ENCODE results near the gene ROM1. TPM values are rescaled to one million over a fixed set of nuclear protein-coding genes. Genes with fewer than 3 reads are reported as not detected.
"Not testable (repeated sequence)": the region's sequence is repeated elsewhere in the genome, so short reads cannot be mapped to it uniquely, and the experiment has no call there.

The ROM1 gene
- total RNA-seq, 1 experiment from 2014 or later, result 0.94 TPM

- TF ChIP-seq ZNF416 (CRISPR knock-in tag; IDR thresholded peaks at IDR 0.05) (no peak), ERG (CRISPR knock-in tag; IDR thresholded peaks at IDR 0.05) (no peak), RELA (CRISPR knock-in tag; IDR thresholded peaks at IDR 0.05; ENCODE audit: borderline replicate concordance) (no peak), AR (CRISPR knock-in tag; IDR thresholded peaks at IDR 0.05) (no peak), RORB (CRISPR knock-in tag; IDR thresholded peaks at IDR 0.05) (no peak), ETV6 (CRISPR knock-in tag; IDR thresholded peaks at IDR 0.05) (no peak), PREB (CRISPR knock-in tag; IDR thresholded peaks at IDR 0.05; ENCODE audit: borderline replicate concordance) (no peak), NR3C1 (CRISPR knock-in tag; conservative IDR thresholded peaks at IDR 0.05; ENCODE audit: low read depth) (no peak), ZBTB43 (CRISPR knock-in tag; IDR thresholded peaks at IDR 0.05) (no peak), MYBL2 (CRISPR knock-in tag; IDR thresholded peaks at IDR 0.05) (no peak), FOXK1 (CRISPR knock-in tag; IDR thresholded peaks at IDR 0.05) (no peak), ELF4 (CRISPR knock-in tag; IDR thresholded peaks at IDR 0.05; ENCODE audit: low read depth) (no peak)
- TF ChIP-seq, protein P1, sequence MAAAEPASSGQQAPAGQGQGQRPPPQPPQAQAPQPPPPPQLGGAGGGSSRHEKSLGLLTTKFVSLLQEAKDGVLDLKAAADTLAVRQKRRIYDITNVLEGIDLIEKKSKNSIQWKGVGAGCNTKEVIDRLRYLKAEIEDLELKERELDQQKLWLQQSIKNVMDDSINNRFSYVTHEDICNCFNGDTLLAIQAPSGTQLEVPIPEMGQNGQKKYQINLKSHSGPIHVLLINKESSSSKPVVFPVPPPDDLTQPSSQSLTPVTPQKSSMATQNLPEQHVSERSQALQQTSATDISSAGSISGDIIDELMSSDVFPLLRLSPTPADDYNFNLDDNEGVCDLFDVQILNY (CRISPR knock-in tag; IDR thresholded peaks at IDR 0.05), result no peak
These were observed 33.8 kb upstream of the ROM1 start (continued) for GRCh38 chr11:62579252-62579651.

DNA sequence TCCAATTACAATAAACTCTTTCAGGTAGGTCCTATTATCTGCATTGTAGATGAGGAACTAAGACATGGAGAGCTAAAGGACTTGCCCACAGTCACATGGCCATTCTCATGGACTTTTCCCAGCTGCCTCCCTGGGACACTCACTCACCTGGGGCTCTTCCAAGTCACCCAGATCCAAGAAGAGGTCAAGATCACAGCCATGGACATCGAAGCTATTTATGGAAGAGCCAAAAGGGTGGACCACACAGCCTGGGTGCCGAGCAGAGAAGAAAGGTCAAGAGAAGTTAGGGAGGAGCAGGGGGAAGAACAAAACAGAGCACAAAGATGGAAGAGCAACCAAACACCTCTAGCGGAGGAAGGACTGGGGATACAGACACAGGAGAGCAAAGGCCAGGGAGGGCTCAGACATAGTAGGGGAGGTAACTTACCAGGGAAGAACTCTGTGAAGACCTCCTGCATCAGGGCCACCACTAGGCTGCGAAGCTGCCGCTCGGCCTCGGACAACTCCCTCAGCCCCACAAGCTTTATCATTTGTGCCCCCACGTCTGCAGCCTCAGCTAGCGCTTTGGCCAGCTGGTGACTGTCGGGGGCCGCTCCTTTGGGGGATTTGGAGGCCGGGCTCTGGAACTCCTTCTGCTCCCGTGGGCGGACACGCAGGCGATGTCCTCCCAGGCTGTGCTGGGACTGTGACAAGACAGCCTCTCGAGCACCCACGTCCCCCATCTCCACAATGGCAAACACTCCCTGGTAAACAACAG, 31.9 kb upstream of the ROM1 start:
- POLR2A ChIA-PET, result interaction anchor here (0.5 kb wide), 1 partner anchor 227 kb away, joined by 4 read pairs; no protein-coding TSS in a partner anchor
- no peaks in the 10 kb centered on the region for H3K9me3 Mint-ChIP-seq
- no peaks in the 10 kb centered on the region for H3K4me1 Mint-ChIP-seq
- H3K4me3 Mint-ChIP-seq, result no peak overlapping the region
- no peaks in the 10 kb centered on the region for H3K27me3 Mint-ChIP-seq (ENCODE audit: low read depth)
- ATAC-seq (no peak), DNase-seq (ENCODE audit: low spot score) (no peak)
- H3K36me3 Mint-ChIP-seq, result peaks cover 46% of the 10 kb centered on the region
- TF ChIP-seq HMGA2 (CRISPR knock-in tag; IDR thresholded peaks at IDR 0.05) (no peak), SOX15 (CRISPR knock-in tag; IDR thresholded peaks at IDR 0.05) (no peak), ATF1 (CRISPR knock-in tag; IDR thresholded peaks at IDR 0.05) (no peak), ZNF671 (CRISPR knock-in tag; IDR thresholded peaks at IDR 0.05) (no peak), NR1H2 (CRISPR knock-in tag; IDR thresholded peaks at IDR 0.05) (no peak), USF2 (CRISPR knock-in tag; IDR thresholded peaks at IDR 0.05) (no peak), FOXJ3 (CRISPR knock-in tag; IDR thresholded peaks at IDR 0.05; ENCODE audit: borderline replicate concordance) (no peak)
- TF ChIP-seq, protein P2, sequence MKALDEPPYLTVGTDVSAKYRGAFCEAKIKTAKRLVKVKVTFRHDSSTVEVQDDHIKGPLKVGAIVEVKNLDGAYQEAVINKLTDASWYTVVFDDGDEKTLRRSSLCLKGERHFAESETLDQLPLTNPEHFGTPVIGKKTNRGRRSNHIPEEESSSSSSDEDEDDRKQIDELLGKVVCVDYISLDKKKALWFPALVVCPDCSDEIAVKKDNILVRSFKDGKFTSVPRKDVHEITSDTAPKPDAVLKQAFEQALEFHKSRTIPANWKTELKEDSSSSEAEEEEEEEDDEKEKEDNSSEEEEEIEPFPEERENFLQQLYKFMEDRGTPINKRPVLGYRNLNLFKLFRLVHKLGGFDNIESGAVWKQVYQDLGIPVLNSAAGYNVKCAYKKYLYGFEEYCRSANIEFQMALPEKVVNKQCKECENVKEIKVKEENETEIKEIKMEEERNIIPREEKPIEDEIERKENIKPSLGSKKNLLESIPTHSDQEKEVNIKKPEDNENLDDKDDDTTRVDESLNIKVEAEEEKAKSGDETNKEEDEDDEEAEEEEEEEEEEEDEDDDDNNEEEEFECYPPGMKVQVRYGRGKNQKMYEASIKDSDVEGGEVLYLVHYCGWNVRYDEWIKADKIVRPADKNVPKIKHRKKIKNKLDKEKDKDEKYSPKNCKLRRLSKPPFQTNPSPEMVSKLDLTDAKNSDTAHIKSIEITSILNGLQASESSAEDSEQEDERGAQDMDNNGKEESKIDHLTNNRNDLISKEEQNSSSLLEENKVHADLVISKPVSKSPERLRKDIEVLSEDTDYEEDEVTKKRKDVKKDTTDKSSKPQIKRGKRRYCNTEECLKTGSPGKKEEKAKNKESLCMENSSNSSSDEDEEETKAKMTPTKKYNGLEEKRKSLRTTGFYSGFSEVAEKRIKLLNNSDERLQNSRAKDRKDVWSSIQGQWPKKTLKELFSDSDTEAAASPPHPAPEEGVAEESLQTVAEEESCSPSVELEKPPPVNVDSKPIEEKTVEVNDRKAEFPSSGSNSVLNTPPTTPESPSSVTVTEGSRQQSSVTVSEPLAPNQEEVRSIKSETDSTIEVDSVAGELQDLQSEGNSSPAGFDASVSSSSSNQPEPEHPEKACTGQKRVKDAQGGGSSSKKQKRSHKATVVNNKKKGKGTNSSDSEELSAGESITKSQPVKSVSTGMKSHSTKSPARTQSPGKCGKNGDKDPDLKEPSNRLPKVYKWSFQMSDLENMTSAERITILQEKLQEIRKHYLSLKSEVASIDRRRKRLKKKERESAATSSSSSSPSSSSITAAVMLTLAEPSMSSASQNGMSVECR (CRISPR knock-in tag; IDR thresholded peaks at IDR 0.05; ENCODE audit: borderline replicate concordance), result no peak
- no peak overlapping the region for H3K27ac Mint-ChIP-seq
- CTCF ChIA-PET, result no interaction called here

DNA sequence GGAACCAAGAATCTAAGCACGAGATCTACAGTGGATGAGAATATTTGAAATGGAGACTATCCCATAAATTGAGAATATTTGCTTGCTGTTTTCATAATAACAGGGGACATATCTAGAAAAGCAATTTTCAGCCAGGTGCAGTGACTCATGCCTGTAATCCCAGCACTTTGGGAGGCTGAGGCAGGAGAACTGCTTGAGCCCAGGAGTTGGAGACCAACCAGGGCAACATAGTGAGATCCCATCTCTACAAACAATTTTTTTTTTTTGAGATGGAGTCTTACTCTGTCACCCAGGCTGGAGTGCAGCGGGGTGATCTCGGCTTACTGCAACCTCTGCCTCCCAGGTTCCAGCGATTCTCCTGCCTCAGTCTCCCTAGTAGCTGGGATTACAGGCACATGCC, 31.3 kb upstream of the ROM1 start:
- H3K9me3 Mint-ChIP-seq; POLR2A ChIA-PET; DNase-seq (ENCODE audit: low spot score); H3K4me1 Mint-ChIP-seq; H3K27me3 Mint-ChIP-seq (ENCODE audit: low read depth); ATAC-seq; H3K27ac Mint-ChIP-seq; H3K4me3 Mint-ChIP-seq: not testable (repeated sequence)
- H3K36me3 Mint-ChIP-seq, result peaks cover 44% of the 10 kb centered on the region
- CTCF ChIA-PET, result interaction anchor here (1.0 kb wide), 1 partner anchor 39 kb away, joined by 3 read pairs; no protein-coding TSS in a partner anchor

Data from WTC11 (cell line).